ENCODE measurements around the gene PPARD. TPM values are rescaled to one million over a fixed set of nuclear protein-coding genes. Genes with fewer than 3 reads are reported as not detected.
"Not testable (repeated sequence)": the region's sequence is repeated elsewhere in the genome, so short reads cannot be mapped to it uniquely, and the experiment has no call there.

Gene PPARD
- total RNA-seq, 1 donor, result 1.3 TPM

GRCh38 chr6:35311390-35312075 lies 30.8 kb upstream of the PPARD start:
- DNase-seq (ENCODE audit: low read depth in 2 of 3, low spot score in 2 of 3), result peak in 2 of 3 donors; percentile 69 to 75

- no peak for DNase-seq (ENCODE audit: low read depth in 2 of 3, low spot score in 2 of 3)
Measured at GRCh38 chr6:35312076-35312800, 30.1 kb upstream of the PPARD start.

- no peak for DNase-seq (ENCODE audit: low read depth in 2 of 3, low spot score in 2 of 3)
Measured at GRCh38 chr6:35312807-35313206, 29.6 kb upstream of the PPARD start.

GRCh38 chr6:35317483-35318195 lies 24.7 kb upstream of the PPARD start:
- DNase-seq (ENCODE audit: low read depth in 2 of 3, low spot score in 2 of 3), result no peak

DNA sequence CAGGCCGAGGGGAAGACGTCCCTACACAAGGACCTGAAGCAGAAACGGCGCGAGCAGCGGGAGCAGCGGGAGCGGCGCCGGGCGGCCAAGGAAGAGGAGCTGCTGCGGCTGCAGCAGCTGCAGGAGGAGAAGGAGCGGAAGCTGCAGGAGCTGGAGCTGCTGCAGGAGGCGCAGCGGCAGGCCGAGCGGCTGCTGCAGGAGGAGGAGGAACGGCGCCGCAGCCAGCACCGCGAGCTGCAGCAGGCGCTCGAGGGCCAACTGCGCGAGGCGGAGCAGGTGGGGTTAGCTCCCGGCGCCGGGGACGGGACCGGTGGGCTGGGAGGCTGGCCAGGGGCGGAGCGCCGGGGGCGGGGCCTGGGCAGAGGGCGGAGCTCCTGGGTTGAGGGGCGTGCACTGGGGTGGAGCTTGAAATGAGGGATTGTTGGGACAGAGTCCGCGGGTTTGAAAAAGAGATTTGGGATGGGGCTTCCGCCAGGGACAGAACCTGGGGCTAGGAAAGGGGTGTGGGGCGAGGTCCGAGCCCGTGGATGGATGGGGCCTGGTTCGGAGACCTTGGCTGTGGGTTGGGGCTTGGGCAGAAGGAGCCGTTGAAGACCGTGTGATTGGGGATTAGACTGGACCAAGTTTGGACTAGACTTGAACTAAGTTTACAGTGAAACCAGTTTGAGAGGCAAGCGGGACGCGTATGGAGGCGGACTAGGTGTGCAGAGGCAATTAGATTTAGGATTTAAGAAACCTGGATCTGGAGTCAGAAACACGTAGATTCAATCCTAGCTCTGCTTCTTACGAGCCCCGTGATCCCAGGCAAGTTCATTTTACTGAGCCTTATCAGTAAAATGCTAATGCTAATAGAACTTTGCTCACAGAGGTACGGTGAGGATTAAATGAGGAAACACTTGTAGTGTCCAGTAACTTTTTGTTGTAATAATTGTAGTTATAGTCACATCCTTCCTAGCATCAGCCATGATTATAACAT lies 23.9 kb upstream of the PPARD start:
- no peak for DNase-seq (ENCODE audit: low read depth in 2 of 3, low spot score in 2 of 3)

GRCh38 chr6:35319346-35320030 lies 22.9 kb upstream of the PPARD start:
- no peak for DNase-seq (ENCODE audit: low read depth in 2 of 3, low spot score in 2 of 3)

- DNase-seq (ENCODE audit: low read depth in 2 of 3, low spot score in 2 of 3), result no peak
Measured at GRCh38 chr6:35320031-35320410, 22.3 kb upstream of the PPARD start.

DNA sequence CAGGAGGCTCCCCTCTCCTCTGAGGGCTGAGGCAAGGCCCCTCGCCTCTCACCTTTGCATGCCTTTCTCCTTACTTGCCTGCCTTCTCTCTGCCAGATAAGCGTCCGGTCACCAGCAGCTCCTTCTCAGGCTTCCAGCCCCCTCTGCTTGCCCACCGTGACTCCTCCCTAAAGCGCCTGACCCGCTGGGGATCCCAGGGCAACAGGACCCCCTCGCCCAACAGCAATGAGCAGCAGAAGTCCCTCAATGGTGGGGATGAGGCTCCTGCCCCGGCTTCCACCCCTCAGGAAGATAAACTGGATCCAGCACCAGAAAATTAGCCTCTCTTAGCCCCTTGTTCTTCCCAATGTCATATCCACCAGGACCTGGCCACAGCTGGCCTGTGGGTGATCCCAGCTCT lies 21.3 kb upstream of the PPARD start:
- no peak for DNase-seq (ENCODE audit: low read depth in 2 of 3, low spot score in 2 of 3)

DNA sequence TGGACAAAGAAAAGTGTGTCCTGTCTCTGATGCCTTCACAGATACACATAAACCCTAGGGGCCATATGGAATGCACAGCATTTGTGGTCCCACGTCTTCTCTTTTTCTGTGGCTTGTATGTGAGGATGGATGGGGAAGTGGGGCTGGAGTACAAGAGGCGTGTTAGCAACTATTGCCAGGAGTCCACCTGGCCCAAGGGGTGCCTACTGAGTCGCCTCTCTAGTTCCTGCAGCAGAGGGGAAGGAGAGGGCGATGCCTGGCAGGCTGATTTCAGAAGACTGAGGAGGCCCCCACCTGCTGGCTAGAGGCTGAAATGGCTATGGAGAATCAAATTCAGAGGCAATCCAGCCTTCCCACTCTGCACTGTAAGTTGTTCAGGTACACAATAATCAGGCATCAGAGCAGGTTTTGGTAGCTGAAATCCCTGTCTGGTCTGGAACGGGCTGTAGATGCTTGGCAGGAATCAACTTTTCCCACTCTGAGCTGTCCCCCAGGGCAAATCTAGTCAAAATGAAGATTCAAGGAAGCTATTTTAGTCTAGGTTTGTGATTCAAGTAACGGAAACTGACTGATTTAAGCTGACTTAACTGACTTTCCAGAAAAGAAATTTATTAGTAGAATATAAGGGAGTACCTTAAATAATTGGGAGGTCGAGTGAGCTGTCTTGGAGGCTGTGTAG lies 14.9 kb upstream of the PPARD start:
- DNase-seq (ENCODE audit: low read depth in 2 of 3, low spot score in 2 of 3), result peak in 2 of 3 donors; percentile 74 to 85

DNA sequence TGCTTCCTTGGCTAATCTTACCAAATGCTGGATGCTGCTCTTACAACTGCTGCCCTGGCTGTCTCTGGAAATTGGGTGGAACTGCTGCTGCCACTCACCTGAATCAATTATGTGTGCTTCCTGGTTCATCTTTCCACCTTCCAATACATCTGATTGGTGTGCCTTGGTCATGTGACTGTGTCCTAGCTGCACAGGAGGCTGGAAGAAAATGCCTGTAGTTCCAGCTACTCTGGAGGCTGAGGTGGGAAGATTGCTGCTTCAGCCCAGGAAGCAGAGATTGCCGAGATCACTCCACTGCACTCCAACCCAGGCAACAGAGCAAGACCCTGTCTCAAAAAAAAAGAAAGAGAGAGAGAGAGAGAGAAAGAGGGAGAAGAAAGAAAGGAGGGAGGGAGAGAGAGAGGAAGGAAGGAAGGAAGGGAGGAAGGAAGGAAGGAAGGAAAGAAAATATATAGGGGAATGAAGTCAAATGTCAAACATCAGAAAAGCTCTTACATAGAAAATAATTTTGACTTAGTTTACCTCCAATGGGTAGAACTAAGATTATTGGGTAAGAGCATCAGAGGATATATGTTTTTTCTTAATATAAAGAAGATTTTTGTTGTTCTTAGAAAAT lies 14.1 kb upstream of the PPARD start:
- DNase-seq (ENCODE audit: low read depth in 2 of 3, low spot score in 2 of 3), result no peak

DNA sequence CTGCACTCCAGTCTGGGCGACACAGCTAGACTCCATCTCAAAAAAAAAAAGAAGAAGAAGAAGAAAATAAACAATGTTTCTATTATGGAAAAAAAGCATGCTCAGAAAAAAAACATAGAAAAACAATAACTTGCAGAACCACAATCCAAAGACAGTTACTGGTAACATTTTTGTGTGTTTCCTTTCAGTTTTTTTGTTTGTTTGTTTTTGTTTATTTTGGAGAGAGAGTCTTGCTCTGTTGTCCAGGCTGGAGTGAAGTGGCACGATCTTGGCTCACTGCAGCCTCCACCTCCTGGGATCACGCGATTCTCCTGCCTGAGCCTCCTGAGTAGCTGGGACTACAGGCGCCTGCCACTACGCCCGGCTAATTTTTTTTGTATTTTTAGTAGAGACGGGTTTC lies 13.4 kb upstream of the PPARD start:
- DNase-seq (ENCODE audit: low read depth in 2 of 3, low spot score in 2 of 3), result not testable (repeated sequence)

DNA sequence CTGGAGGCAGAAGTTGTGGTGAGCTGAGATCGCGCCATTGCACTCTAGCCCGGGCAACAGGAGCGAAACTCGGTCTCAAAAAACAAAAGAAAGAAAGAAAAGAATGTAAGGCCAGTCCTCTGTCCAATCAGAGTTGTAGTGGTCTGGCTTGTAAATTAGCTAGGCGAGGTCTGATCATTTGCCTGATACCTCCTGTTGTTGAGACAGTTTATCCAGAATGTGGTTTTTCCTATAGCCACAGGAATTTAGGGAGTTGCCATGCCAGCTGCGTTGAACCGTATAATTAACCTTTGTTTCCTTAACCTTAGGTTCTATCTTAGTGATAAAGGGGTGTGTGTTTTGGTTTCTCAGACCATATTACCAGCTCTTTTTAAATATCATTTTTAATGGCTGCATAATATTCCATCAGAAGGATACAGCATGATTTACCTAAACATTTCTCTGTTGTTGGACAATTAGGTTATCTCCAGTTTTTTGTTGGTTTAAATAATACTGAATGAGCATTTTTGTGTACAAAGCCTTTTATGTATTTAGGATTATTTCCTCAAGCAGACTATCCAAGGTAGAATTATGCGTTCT lies 11.7 kb upstream of the PPARD start:
- DNase-seq (ENCODE audit: low read depth in 2 of 3, low spot score in 2 of 3), result no peak

- not testable (repeated sequence) for DNase-seq (ENCODE audit: low read depth in 2 of 3, low spot score in 2 of 3)
Measured at GRCh38 chr6:35332074-35332887, 10.1 kb upstream of the PPARD start.

GRCh38 chr6:35341557-35341956 lies 801 bp upstream of the PPARD start:
- DNase-seq (ENCODE audit: low read depth in 2 of 3, low spot score in 2 of 3), result no peak

- DNase-seq (ENCODE audit: low read depth in 2 of 3, low spot score in 2 of 3), result peak in 2 of 3 donors; percentile 53 to 68
Measured at GRCh38 chr6:35343092-35343834, 905 bp downstream of the PPARD start.

GRCh38 chr6:35343835-35344550 lies 1.6 kb downstream of the PPARD start:
- DNase-seq (ENCODE audit: low read depth in 2 of 3, low spot score in 2 of 3), result no peak

Measured in hematopoietic multipotent progenitor cell (in vitro differentiated cells).